CMK (cell line): ENCODE measurements around the gene GRIN2A.

ENCODE experiments used
- DNase-seq: peaks from one replicate; pipeline ENCODE4 v3.0.0-alpha.2; 2010; ENCODE audit warnings: low read depth

GRIN2A gene

GRCh38 chr16:9859701-9860327 lies 322.4 kb downstream of the GRIN2A start:
- no peak for DNase-seq

GRCh38 chr16:9854675-9855074 lies 327.6 kb downstream of the GRIN2A start:
- DNase-seq: no peak

GRCh38 chr16:9852003-9852402 lies 330.2 kb downstream of the GRIN2A start:
- no peak for DNase-seq

- no peak for DNase-seq
Observed at GRCh38 chr16:9850817-9851216, 331.4 kb downstream of the GRIN2A start.

GRCh38 chr16:9849697-9850245 lies 332.5 kb downstream of the GRIN2A start:
- no peak for DNase-seq

- no peak for DNase-seq
Observed at GRCh38 chr16:9847146-9847545, 335.1 kb downstream of the GRIN2A start.

- DNase-seq: no peak
Observed at GRCh38 chr16:9846362-9847099, 335.7 kb downstream of the GRIN2A start.

- no peak for DNase-seq
Observed at GRCh38 chr16:9845661-9846361, 336.4 kb downstream of the GRIN2A start.

- DNase-seq: no peak
Observed at GRCh38 chr16:9844361-9844760, 337.9 kb downstream of the GRIN2A start.

- no peak for DNase-seq
Observed at GRCh38 chr16:9843424-9844018, 338.7 kb downstream of the GRIN2A start.

GRCh38 chr16:9840761-9841665 lies 341.2 kb downstream of the GRIN2A start:
- DNase-seq: no peak

- DNase-seq: no peak
Observed at GRCh38 chr16:9837481-9837880, 344.7 kb downstream of the GRIN2A start.

- DNase-seq: no peak
Observed at GRCh38 chr16:9836118-9836736, 346.0 kb downstream of the GRIN2A start.

GRCh38 chr16:9827062-9827752 lies 355.0 kb downstream of the GRIN2A start:
- no peak for DNase-seq

GRCh38 chr16:9826656-9827055 lies 355.6 kb downstream of the GRIN2A start:
- DNase-seq: no peak

- no peak for DNase-seq
Observed at GRCh38 chr16:9824200-9825068, 357.8 kb downstream of the GRIN2A start.

GRCh38 chr16:9823510-9823909 lies 358.7 kb downstream of the GRIN2A start:
- DNase-seq: no peak

GRCh38 chr16:9821970-9822369 lies 360.3 kb downstream of the GRIN2A start:
- DNase-seq: no peak

GRCh38 chr16:9821331-9821730 lies 360.9 kb downstream of the GRIN2A start:
- DNase-seq: no peak
